ENCODE data around the gene ORMDL3. TPM values are rescaled to one million over a fixed set of nuclear protein-coding genes. Genes with fewer than 3 reads are reported as not detected.
"Not testable (repeated sequence)": the region's sequence is repeated elsewhere in the genome, so short reads cannot be mapped to it uniquely, and the experiment has no call there.

The ORMDL3 gene
- total RNA-seq, 3 donors from 2014 or later, result 56.8 to 62.0 (median 58.3) TPM

- intact Hi-C loops (cut with DNase I, micrococcal nuclease), result no loop called here
- DNase-seq (no peak), ATAC-seq (no peak)
- TF ChIP-seq CTCF (IDR thresholded peaks at IDR 0.05), result no peak
- H3K9me3 ChIP-seq, result no peaks in the 10 kb centered on the region
- no peak overlapping the region for H3K4me3 ChIP-seq
- no peaks in the 10 kb centered on the region for H3K4me1 ChIP-seq (ENCODE audit: low read depth)
- no peaks in the 10 kb centered on the region for H3K36me3 ChIP-seq (ENCODE audit: low read depth)
These were observed 21.6 kb upstream of the ORMDL3 start for GRCh38 chr17:39949028-39949427.

- H3K4me1 ChIP-seq (ENCODE audit: low read depth); ATAC-seq: not testable (repeated sequence)
These were observed 21.1 kb upstream of the ORMDL3 start for GRCh38 chr17:39948489-39948828.

GRCh38 chr17:39946551-39947330 lies 19.3 kb upstream of the ORMDL3 start:
- DNase-seq (no peak), ATAC-seq (no peak)
- Histone ChIP-seq H3K4me3 (no peak overlapping the region), H3K4me1 (ENCODE audit: low read depth) (no peaks in the 10 kb centered on the region), H3K9me3 (no peaks in the 10 kb centered on the region), H3K36me3 (ENCODE audit: low read depth) (no peaks in the 10 kb centered on the region)
- no peak for TF ChIP-seq CTCF (IDR thresholded peaks at IDR 0.05)
- intact Hi-C loops (cut with DNase I, micrococcal nuclease), result no loop called here

More at GRCh38 chr17:39948489-39948828, 21.1 kb upstream of the ORMDL3 start:
- H3K36me3 ChIP-seq (ENCODE audit: low read depth); H3K9me3 ChIP-seq; H3K4me3 ChIP-seq; DNase-seq; intact Hi-C loops (cut with DNase I, micrococcal nuclease): not testable (repeated sequence)

GRCh38 chr17:39944393-39944711 lies 17.0 kb upstream of the ORMDL3 start:
- intact Hi-C loops (cut with DNase I, micrococcal nuclease), result no loop called here

GRCh38 chr17:39943702-39944392 lies 16.4 kb upstream of the ORMDL3 start:
- intact Hi-C loops (cut with DNase I, micrococcal nuclease), result no loop called here
- Histone ChIP-seq H3K4me1 (ENCODE audit: low read depth) (no peaks in the 10 kb centered on the region), H3K4me3 (no peak overlapping the region), H3K9me3 (no peaks in the 10 kb centered on the region), H3K36me3 (ENCODE audit: low read depth) (no peaks in the 10 kb centered on the region)
- DNase-seq, result no peak
- no peak for TF ChIP-seq CTCF (IDR thresholded peaks at IDR 0.05)
- ATAC-seq, result no peak

More at GRCh38 chr17:39944393-39944711, 17.0 kb upstream of the ORMDL3 start:
- Histone ChIP-seq H3K9me3 (no peaks in the 10 kb centered on the region), H3K4me3 (no peak overlapping the region), H3K36me3 (ENCODE audit: low read depth) (no peaks in the 10 kb centered on the region), H3K4me1 (ENCODE audit: low read depth) (no peaks in the 10 kb centered on the region)
- ATAC-seq (no peak), DNase-seq (no peak)
- TF ChIP-seq CTCF (IDR thresholded peaks at IDR 0.05), result no peak

GRCh38 chr17:39939588-39940419 lies 12.4 kb upstream of the ORMDL3 start:
- no peak for TF ChIP-seq CTCF (IDR thresholded peaks at IDR 0.05)
- Histone ChIP-seq H3K4me3 (no peak overlapping the region), H3K9me3 (no peaks in the 10 kb centered on the region), H3K36me3 (ENCODE audit: low read depth) (no peaks in the 10 kb centered on the region), H3K4me1 (ENCODE audit: low read depth) (no peaks in the 10 kb centered on the region)
- ATAC-seq (peak; percentile 50), DNase-seq (no peak)
- intact Hi-C loops (cut with DNase I, micrococcal nuclease), result no loop called here
